PC-9 (cell line): ENCODE data around the gene PPP1R3D. TPM values are rescaled to one million over a fixed set of nuclear protein-coding genes. Genes with fewer than 3 reads are reported as not detected.

ENCODE experiments used
- BruUV-seq: library from RNA; stranded (reverse); fragments of 400-500 nt; replicated peaks from 2 replicates; lab custom pipeline; 2021; lab: Mats Ljungman, UMichigan
- CTCF ChIA-PET: fragments of 300-600 bp; sonication (Branson Sonifier 250); formaldehyde crosslinking; loops from one replicate; lab custom pipeline; 2022; ENCODE audit warnings: antibody characterized with exemption; lab: Charles Lee
- POLR2A ChIA-PET: fragments of 300-600 bp; sonication (Branson Sonifier 250); formaldehyde crosslinking; loops from one replicate; lab custom pipeline; 2022; ENCODE audit warnings: antibody characterized with exemption; ENCODE audit not compliant: unreplicated experiment; lab: Charles Lee
- DNase-seq, 2 experiments: peaks; one replicate each; pipeline versions ENCODE4 v3.0.0 to v3.0.0-alpha.2; 2015 to 2022; ENCODE audit warnings: mixed read lengths in 1 of 2
- H2AFZ ChIP-seq: fragments of 200-600 bp; sonication (generic); 2 replicates; pipeline ENCODE4 v1.8.1; 2017; ENCODE audit warnings: antibody characterized with exemption
- H3F3A ChIP-seq: fragments of 200-600 bp; sonication (generic); 2 replicates; pipeline ENCODE4 v1.8.1; 2017; ENCODE audit warnings: antibody characterized with exemption, mild to moderate bottlenecking, low read depth; ENCODE audit not compliant: insufficient read depth
- H3K27ac ChIP-seq: fragments of 200-600 bp; sonication (generic); 2 replicates; pipeline ENCODE4 v1.6.1; 2016; ENCODE audit warnings: mixed run types
- H3K27me3 ChIP-seq: fragments of 200-600 bp; sonication (generic); 2 replicates; pipeline ENCODE4 v1.6.1; 2016; ENCODE audit warnings: low read depth, mixed run types; ENCODE audit not compliant: insufficient read depth
- H3K36me3 ChIP-seq: fragments of 200-600 bp; sonication (generic); 2 replicates; pipeline ENCODE4 v1.6.1; 2016; ENCODE audit warnings: low read depth, mixed run types
- H3K4me1 ChIP-seq: fragments of 200-600 bp; sonication (generic); replicated peaks from 2 replicates; pipeline ENCODE4 v1.6.1; 2016; ENCODE audit warnings: mixed run types; ENCODE audit not compliant: insufficient read depth
- H3K4me2 ChIP-seq: fragments of 200-600 bp; sonication (generic); 2 replicates; pipeline ENCODE4 v1.6.1; 2017; ENCODE audit warnings: mixed run types
- H3K4me3 ChIP-seq: fragments of 200-600 bp; sonication (generic); 2 replicates; pipeline ENCODE4 v1.6.1; 2016; ENCODE audit warnings: mixed run types
- H3K79me2 ChIP-seq: fragments of 200-600 bp; sonication (generic); 2 replicates; pipeline ENCODE4 v1.6.1; 2017; ENCODE audit warnings: low read depth, mixed run types
- H3K9me2 ChIP-seq: fragments of 200-600 bp; sonication (generic); 2 replicates; pipeline ENCODE4 v1.8.1; 2017; ENCODE audit warnings: mild to moderate bottlenecking; ENCODE audit not compliant: insufficient read depth
- H3K9me3 ChIP-seq: fragments of 200-600 bp; sonication (generic); 2 replicates; pipeline ENCODE4 v1.8.1; 2016; ENCODE audit warnings: low read depth; ENCODE audit not compliant: insufficient read depth
- H4K20me1 ChIP-seq: fragments of 200-600 bp; sonication (generic); 2 replicates; pipeline ENCODE4 v1.8.1; 2017; ENCODE audit not compliant: insufficient read depth
- EZH2 ChIP-seq: fragments of 200-600 bp; sonication (generic); IDR thresholded peaks from 2 replicates; pipeline ENCODE4 v1.8.0; 2017; ENCODE audit warnings: antibody characterized with exemption, low read depth
- intact Hi-C: fragments of 100-400 bp; cut with micrococcal nuclease; formaldehyde crosslinking; loops from one replicate; pipeline ENCODE4 v1.10.0; 2022; ENCODE audit not compliant: unreplicated experiment
- total RNA-seq: library from RNA; stranded (reverse); gene quantifications from 2 replicates; pipeline ENCODE4 v1.2.3, GENCODE V29; 2021
- TF ChIP-seq, protein P1 (sequence below): fragments of 200-600 bp; sonication (generic); conservative IDR thresholded peaks from 2 replicates; pipeline ENCODE4 v1.6.1; 2017; ENCODE audit warnings: mixed run types, antibody characterized with exemption, mild to moderate bottlenecking, moderate library complexity

PPP1R3D gene
- total RNA-seq, 1 experiment from 2014 or later: 9.9 TPM

DNA sequence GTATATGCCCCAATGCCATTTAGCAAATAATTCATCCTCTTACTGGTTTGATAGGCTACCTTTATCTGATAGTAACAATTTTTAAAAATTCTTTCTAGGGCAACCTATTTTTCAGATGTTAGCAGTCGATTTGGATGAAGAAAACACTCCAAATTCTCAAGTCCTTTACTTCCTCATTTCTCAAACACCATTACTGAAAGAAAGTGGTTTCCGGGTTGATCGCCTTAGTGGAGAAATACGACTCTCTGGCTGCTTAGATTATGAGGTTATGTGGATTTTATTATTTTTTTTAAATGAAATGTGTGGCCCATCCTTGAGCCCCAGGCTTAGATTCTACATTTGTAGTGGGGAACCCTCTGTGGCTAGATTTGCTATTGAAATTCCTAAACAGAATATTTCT lies 44.4 kb upstream of the PPP1R3D start:
- Histone ChIP-seq H3K4me1 (peaks cover 36% of the 10 kb centered on the region), H3F3A (peaks cover 10% of the 10 kb centered on the region), H3K4me3 (no peak overlapping the region), H2AFZ (no peak overlapping the region), H3K36me3 (0 out of 2 replicates have a peak, but pooled peaks cover 9% of the 10 kb centered on the region), H3K9me2 (no peaks in the 10 kb centered on the region), H3K9me3 (no peaks in the 10 kb centered on the region; the same call in 1 of the 2 replicates), H4K20me1 (no peaks in the 10 kb centered on the region), H3K79me2 (no peaks in the 10 kb centered on the region), H3K27ac (no peak overlapping the region), H3K4me2 (no peak overlapping the region), H3K27me3 (no peaks in the 10 kb centered on the region)
- ChIA-PET CTCF (no interaction called here), POLR2A (no interaction called here)
- intact Hi-C loops: no loop called here
- DNase-seq: peak in 1 of 2 experiments; percentile 5
- no TSS peak for BruUV-seq
- TF ChIP-seq, protein P1, sequence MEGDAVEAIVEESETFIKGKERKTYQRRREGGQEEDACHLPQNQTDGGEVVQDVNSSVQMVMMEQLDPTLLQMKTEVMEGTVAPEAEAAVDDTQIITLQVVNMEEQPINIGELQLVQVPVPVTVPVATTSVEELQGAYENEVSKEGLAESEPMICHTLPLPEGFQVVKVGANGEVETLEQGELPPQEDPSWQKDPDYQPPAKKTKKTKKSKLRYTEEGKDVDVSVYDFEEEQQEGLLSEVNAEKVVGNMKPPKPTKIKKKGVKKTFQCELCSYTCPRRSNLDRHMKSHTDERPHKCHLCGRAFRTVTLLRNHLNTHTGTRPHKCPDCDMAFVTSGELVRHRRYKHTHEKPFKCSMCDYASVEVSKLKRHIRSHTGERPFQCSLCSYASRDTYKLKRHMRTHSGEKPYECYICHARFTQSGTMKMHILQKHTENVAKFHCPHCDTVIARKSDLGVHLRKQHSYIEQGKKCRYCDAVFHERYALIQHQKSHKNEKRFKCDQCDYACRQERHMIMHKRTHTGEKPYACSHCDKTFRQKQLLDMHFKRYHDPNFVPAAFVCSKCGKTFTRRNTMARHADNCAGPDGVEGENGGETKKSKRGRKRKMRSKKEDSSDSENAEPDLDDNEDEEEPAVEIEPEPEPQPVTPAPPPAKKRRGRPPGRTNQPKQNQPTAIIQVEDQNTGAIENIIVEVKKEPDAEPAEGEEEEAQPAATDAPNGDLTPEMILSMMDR: no peak
- no peak for TF ChIP-seq EZH2

DNA sequence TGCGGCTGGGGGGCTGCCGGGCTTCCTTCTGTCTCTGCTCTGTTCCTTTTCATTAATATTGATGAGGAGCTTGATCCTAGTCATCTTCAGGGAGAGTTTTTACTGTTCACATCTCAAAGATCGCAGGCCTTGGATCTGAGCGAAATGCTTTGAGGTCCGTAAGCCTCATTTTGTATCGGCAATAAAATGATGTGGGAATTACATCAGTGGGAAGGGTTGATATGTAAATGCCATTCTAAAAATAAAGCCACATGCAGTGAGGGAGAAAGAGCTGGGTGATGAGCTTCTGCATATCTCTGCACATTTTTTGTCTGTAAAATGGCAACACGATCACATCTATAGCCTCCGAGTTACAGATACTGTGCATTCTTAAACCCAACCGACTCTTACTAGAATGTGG lies 43.0 kb upstream of the PPP1R3D start:
- no peaks in the 10 kb centered on the region for H3K9me2 ChIP-seq
- no peaks in the 10 kb centered on the region for H3K79me2 ChIP-seq
- H3K4me3 ChIP-seq: no peak overlapping the region
- H3K9me3 ChIP-seq: no peaks in the 10 kb centered on the region; the same call in 1 of the 2 replicates
- BruUV-seq: no TSS peak
- CTCF ChIA-PET: no interaction called here
- peaks cover 25% of the 10 kb centered on the region for H3K4me1 ChIP-seq
- H2AFZ ChIP-seq: no peak overlapping the region
- DNase-seq: peak in 1 of 2 experiments; percentile 0
- POLR2A ChIA-PET: no interaction called here
- no peak overlapping the region for H3K4me2 ChIP-seq
- H3K27ac ChIP-seq: no peak overlapping the region
- intact Hi-C loops: no loop called here
- no peak for TF ChIP-seq EZH2
- TF ChIP-seq, protein P1: no peak
- no peaks in the 10 kb centered on the region for H4K20me1 ChIP-seq
- H3K27me3 ChIP-seq: no peaks in the 10 kb centered on the region
- H3K36me3 ChIP-seq: 0 out of 2 replicates have a peak, but pooled peaks cover 9% of the 10 kb centered on the region
- H3F3A ChIP-seq: no peaks in the 10 kb centered on the region

DNA sequence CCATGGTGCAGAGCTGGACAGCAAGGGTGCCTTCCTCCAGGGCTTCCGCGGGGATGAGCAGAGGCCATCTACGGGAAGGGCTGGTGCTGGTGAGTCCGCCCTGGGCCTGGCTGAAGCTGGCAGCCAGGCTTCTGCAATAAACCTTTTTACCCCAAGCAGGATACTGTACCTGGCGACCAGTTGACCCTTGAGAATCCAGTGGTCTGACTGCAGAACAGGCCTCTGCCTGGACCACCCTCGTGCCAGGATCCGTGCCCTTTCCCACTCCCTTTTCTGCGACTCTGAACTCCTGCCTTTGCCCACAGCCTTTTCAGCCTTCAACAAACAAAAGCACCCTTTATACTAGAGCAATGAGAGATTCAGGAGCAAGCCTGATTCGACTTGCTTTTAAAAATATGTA lies 37.0 kb upstream of the PPP1R3D start:
- H3K4me2 ChIP-seq: no peak overlapping the region
- H3K36me3 ChIP-seq: 0 out of 2 replicates have a peak, but pooled peaks cover 9% of the 10 kb centered on the region
- peaks cover 15% of the 10 kb centered on the region for H3F3A ChIP-seq
- H3K27me3 ChIP-seq: no peaks in the 10 kb centered on the region
- DNase-seq: no peak
- no peaks in the 10 kb centered on the region for H3K9me3 ChIP-seq
- TF ChIP-seq, protein P1: no peak
- TF ChIP-seq EZH2: no peak
- no peak overlapping the region for H3K27ac ChIP-seq
- no peaks in the 10 kb centered on the region for H3K79me2 ChIP-seq
- H3K9me2 ChIP-seq: no peaks in the 10 kb centered on the region
- peaks cover 15% of the 10 kb centered on the region for H3K4me1 ChIP-seq
- no peak overlapping the region for H3K4me3 ChIP-seq
- intact Hi-C loops: no loop called here
- ChIA-PET CTCF (no interaction called here), POLR2A (no interaction called here)
- no peak overlapping the region for H2AFZ ChIP-seq
- H4K20me1 ChIP-seq: no peaks in the 10 kb centered on the region
- no TSS peak for BruUV-seq
